Osteoblast (primary cell): ENCODE results near the gene TTN. TPM values are rescaled to one million over a fixed set of nuclear protein-coding genes. Genes with fewer than 3 reads are reported as not detected.

Source experiments
- DNase-seq: peaks from one replicate; pipeline ENCODE4 v3.0.0; 2011; ENCODE audit warnings: low spot score, mixed read lengths; ENCODE audit not compliant: insufficient read length; ENCODE audit errors: missing footprints
- H2AFZ ChIP-seq: 2 replicates; pipeline ENCODE4 v1.6.0; 2011; ENCODE audit warnings: mild to moderate bottlenecking, low read length
- H3K27ac ChIP-seq: 2 replicates; pipeline ENCODE4 v1.5.1; 2011; ENCODE audit warnings: mild to moderate bottlenecking, low read depth, low read length, moderate library complexity
- H3K27me3 ChIP-seq: 2 replicates; pipeline ENCODE4 v1.6.0; 2012; ENCODE audit warnings: mild to moderate bottlenecking, control low read depth, inconsistent platforms, low read length, moderate library complexity; ENCODE audit not compliant: insufficient read depth
- H3K36me3 ChIP-seq: 2 replicates; pipeline ENCODE4 v1.5.1; 2011; ENCODE audit warnings: mild to moderate bottlenecking, low read length, control low read depth, moderate library complexity; ENCODE audit not compliant: insufficient read depth
- H3K4me1 ChIP-seq: 2 replicates; pipeline ENCODE4 v1.5.1; 2011; ENCODE audit warnings: mild to moderate bottlenecking, low read length, control low read depth, moderate library complexity; ENCODE audit not compliant: insufficient read depth
- H3K4me2 ChIP-seq: 2 replicates; pipeline ENCODE4 v1.6.0; 2011; ENCODE audit warnings: mild to moderate bottlenecking, low read length; ENCODE audit not compliant: insufficient read depth
- H3K4me3 ChIP-seq: fragments of 200-600 bp; sonication (generic); 3 replicates; pipeline ENCODE4 v1.5.1; 2012; ENCODE audit warnings: mild to moderate bottlenecking, low read length, inconsistent platforms; ENCODE audit not compliant: insufficient read depth
- H3K79me2 ChIP-seq: 2 replicates; pipeline ENCODE4 v1.6.0; 2012; ENCODE audit warnings: mild to moderate bottlenecking, low read length, control low read depth, inconsistent platforms; ENCODE audit not compliant: insufficient read depth
- H3K9me3 ChIP-seq: 2 replicates; pipeline ENCODE4 v1.5.1; 2011; ENCODE audit warnings: low read depth, low read length, control low read depth
- H4K20me1 ChIP-seq: 2 replicates; pipeline ENCODE4 v1.6.0; 2012; ENCODE audit warnings: mild to moderate bottlenecking, low read length, control low read depth; ENCODE audit not compliant: insufficient read depth
- total RNA-seq: library from RNA; depleted of rRNA; stranded (reverse); fragments of >200 nt; gene quantifications from 2 replicates; pipeline ENCODE4 v1.2.3, GENCODE V29; 2012
- TF ChIP-seq, protein P1 (sequence below): IDR thresholded peaks from 2 replicates; pipeline ENCODE4 v1.5.1; 2011; ENCODE audit warnings: mild to moderate bottlenecking, low read depth, low read length, moderate library complexity; ENCODE audit errors: extremely low read depth

Gene TTN
- total RNA-seq, 1 donor, result under 0.01 TPM

GRCh38 chr2:178502751-178503150, 304.5 kb downstream of the TTN start:
- TF ChIP-seq, protein P1, sequence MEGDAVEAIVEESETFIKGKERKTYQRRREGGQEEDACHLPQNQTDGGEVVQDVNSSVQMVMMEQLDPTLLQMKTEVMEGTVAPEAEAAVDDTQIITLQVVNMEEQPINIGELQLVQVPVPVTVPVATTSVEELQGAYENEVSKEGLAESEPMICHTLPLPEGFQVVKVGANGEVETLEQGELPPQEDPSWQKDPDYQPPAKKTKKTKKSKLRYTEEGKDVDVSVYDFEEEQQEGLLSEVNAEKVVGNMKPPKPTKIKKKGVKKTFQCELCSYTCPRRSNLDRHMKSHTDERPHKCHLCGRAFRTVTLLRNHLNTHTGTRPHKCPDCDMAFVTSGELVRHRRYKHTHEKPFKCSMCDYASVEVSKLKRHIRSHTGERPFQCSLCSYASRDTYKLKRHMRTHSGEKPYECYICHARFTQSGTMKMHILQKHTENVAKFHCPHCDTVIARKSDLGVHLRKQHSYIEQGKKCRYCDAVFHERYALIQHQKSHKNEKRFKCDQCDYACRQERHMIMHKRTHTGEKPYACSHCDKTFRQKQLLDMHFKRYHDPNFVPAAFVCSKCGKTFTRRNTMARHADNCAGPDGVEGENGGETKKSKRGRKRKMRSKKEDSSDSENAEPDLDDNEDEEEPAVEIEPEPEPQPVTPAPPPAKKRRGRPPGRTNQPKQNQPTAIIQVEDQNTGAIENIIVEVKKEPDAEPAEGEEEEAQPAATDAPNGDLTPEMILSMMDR, result no peak
- Histone ChIP-seq H3K4me1 (no peaks in the 10 kb centered on the region), H3K27ac (no peak overlapping the region), H3K36me3 (peaks cover 46% of the 10 kb centered on the region), H2AFZ (no peak overlapping the region), H3K4me2 (no peak overlapping the region), H3K4me3 (no peak overlapping the region), H3K9me3 (no peaks in the 10 kb centered on the region), H3K27me3 (no peaks in the 10 kb centered on the region), H3K79me2 (no peaks in the 10 kb centered on the region), H4K20me1 (no peaks in the 10 kb centered on the region)
- no peak for DNase-seq

DNA sequence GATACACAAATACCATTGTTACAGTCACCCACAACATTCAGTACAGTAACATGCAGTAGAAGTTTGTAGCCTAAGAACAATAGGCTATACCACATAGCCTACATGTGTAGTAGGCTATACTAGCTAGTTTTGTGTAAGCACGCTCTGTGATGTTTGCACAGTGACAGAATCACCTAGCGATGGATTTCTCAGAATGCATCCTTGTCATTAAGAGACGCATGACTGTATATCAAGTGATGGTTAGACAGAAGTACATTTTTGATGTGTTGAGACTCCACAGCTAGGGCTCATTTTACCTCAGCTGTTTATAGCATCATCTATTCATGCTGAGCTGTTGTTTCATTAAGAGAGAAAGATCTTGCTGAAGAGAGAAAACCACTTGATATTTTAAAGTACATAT, 307.6 kb downstream of the TTN start:
- Histone ChIP-seq H3K27me3 (no peaks in the 10 kb centered on the region), H3K79me2 (no peaks in the 10 kb centered on the region), H2AFZ (no peak overlapping the region), H3K36me3 (peaks cover 62% of the 10 kb centered on the region), H3K9me3 (no peaks in the 10 kb centered on the region), H3K4me2 (no peak overlapping the region), H3K27ac (no peak overlapping the region), H3K4me1 (no peaks in the 10 kb centered on the region), H4K20me1 (no peaks in the 10 kb centered on the region), H3K4me3 (no peak overlapping the region)
- no peak for DNase-seq
- TF ChIP-seq, protein P1, result no peak

DNA sequence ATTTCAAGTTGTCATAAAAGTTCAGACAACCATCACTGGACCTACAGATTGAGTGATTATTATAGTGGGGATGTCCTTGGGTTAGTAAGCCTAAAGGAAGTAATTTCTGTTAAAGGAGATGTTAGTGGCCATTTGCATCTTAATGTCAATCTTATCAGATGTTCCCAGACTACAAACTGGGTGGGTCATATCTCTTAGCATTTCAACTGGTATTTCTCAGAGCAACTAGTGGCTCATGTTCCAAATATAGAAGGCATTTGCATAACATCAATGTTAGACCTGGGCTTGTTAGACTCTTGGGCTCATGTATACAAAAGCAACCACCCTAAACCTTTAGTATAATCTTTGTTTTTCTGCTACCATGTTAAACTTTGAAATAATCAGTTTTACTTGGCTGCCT, 309.1 kb downstream of the TTN start:
- TF ChIP-seq, protein P1, result no peak
- Histone ChIP-seq H3K27me3 (no peaks in the 10 kb centered on the region), H3K9me3 (no peaks in the 10 kb centered on the region), H3K4me2 (no peak overlapping the region), H3K4me3 (no peak overlapping the region), H4K20me1 (no peaks in the 10 kb centered on the region), H2AFZ (no peak overlapping the region), H3K36me3 (peaks cover 75% of the 10 kb centered on the region), H3K27ac (no peak overlapping the region), H3K79me2 (no peaks in the 10 kb centered on the region), H3K4me1 (no peaks in the 10 kb centered on the region)
- DNase-seq, result no peak

- no peak overlapping the region for H2AFZ ChIP-seq
These were observed 311.2 kb downstream of the TTN start for GRCh38 chr2:178496049-178496448.

More at GRCh38 chr2:178496049-178496448, 311.2 kb downstream of the TTN start:
- peaks cover 2% of the 10 kb centered on the region for H3K79me2 ChIP-seq
- H3K4me2 ChIP-seq, result no peak overlapping the region
- DNase-seq, result no peak
- TF ChIP-seq, protein P1, result no peak
- H3K4me3 ChIP-seq, result no peak overlapping the region
- no peaks in the 10 kb centered on the region for H3K27me3 ChIP-seq
- H3K9me3 ChIP-seq, result no peaks in the 10 kb centered on the region
- H4K20me1 ChIP-seq, result no peaks in the 10 kb centered on the region
- no peaks in the 10 kb centered on the region for H3K4me1 ChIP-seq
- no peak overlapping the region for H3K27ac ChIP-seq
- H3K36me3 ChIP-seq, result peaks cover 70% of the 10 kb centered on the region
